Activated gamma-delta T cell (primary cell): ENCODE measurements around the gene NDST1.

ENCODE experiments used
- DNase-seq: peaks from one replicate; lab custom pipeline; 2025; lab: John Stamatoyannopoulos, UW

The NDST1 gene

GRCh38 chr5:150587856-150588595 lies 80.1 kb downstream of the NDST1 start:
- DNase-seq: no peak

DNA sequence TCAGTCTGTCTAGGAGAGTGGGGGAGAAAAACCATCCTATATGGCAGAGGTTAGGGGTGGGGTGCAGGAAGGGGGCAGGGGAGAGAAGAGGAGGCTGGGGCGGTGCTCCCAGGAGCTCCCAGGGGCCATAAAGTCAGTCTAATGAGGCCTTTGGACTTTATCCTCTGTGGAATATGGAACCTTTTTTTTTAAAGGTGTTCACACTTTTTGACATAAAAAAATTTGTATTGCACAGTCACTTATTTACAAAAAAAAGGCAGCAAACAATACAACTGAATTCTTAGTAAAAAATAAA lies 80.6 kb downstream of the NDST1 start:
- DNase-seq: no peak

DNA sequence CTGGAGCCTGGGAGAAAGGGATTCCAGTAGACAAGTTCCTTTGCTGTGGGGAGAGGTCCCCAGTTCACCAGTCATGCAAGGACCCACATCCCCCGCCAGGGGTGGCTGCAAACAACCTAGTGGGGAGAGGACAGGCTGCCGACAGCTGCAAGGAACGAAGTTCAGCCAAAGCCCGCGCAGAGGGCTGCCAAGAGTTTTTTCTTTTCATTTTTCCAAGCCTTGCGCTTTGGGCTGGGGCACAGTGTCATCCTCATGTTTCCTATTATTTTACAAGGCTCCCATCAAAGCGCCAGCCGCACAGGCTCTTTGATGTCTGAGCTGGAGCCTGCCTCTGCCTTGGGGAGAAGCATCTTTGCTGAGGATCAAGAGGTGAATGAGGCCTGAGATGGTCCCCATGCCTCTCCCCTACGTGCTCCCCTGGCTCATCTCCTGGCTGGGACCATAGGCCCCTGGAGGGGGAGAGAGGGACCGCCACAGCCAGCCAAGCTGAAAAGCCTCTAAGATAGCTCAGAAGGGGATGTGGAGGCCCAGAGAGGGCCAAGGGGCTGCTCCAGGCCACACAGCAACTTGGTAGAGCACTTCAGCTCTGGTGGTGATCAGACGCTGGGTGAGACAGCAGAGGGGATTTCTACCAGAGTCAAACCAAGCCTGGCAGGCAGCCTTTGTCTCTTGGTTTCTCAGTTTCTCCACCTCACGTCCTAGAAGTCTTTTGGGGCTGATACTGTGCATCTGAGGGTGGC lies 82.1 kb downstream of the NDST1 start:
- DNase-seq: no peak

GRCh38 chr5:150590979-150591695 lies 83.2 kb downstream of the NDST1 start:
- no peak for DNase-seq

DNA sequence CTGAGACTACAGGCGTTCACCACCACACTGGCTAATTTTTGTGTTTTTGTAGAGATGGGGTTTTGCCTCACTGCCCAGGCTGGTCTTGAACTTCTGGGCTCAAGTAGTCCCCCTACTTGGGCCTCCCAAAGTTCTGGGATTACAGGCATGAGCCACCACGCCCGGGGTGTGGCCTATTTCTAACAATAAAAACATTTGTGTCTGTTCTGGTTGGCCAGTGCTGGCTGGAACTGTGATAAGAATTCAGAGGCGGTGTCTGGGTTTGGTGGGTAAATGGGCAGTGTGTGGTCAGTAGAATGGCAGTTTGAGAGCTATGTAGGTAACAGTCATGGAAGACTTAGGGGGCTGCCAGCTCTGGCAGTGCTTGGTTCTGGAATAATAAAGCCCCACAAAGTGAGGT lies 85.7 kb downstream of the NDST1 start:
- no peak for DNase-seq

DNA sequence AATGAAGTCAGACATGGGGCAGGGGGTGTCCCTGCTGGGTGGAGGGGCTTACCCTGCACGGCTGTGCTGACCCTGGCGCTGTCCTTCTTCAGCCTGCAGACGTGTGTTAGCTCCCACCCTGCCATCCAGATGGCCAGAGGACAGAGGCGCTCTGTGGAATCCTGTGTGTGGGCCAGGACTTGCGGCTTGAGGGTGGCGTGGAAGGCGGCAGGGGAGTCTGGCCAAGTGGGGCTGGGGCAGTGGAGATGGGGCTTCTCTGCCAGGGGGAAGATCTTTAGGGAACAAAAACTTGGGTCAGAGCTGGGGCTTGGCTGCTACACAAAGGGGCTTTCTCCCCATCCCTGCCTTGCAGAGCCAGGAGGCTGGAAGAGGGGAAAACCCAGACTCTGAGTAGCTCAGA lies 86.1 kb downstream of the NDST1 start:
- DNase-seq: no peak

DNA sequence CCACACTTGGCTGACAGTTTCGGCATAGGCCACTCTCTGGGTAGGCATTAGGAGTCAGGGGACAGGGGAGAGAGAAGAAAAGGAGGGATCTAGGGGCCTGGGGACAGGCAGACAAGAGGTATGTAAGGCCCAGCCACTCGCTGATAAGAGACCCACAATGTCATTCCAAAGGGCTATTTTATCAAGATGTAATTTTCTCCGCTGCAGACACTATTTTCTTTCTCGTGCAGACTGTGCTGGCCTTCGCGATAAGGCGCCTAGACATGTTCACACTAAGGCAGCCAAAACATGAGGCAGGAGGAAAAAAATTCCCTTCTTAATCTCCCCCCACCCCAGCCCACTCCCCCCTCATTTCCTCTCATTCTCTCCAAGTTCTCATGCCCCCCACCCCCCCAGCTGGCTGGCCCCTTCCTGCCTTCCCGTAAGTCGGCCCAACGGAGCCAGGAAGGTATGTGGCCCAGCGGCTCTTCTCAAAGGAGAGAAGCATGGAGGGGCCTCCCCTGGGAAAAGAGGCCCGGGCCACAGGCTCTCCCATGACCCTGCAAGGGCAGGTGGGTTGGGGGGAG lies 87.6 kb downstream of the NDST1 start:
- DNase-seq: no peak

DNA sequence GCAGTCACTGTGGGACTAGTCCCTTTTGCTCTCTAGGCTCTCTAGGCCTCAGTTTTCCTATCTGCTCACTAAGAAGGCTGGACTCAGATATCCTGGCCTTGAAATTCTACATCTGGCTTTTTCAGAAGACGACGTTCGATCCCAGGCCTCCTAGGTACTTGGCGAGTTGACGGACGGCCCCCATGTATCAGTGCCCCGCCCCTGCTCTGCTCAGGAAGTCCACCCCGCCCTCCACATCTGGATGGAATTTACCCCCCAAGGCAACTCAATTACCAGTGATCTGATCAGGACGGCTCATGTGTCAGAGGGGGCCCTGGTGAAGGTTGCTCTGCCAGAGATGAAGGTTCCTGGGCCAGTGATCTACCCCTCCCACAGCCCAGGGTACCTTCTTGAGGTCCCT lies 88.4 kb downstream of the NDST1 start:
- DNase-seq: no peak

DNA sequence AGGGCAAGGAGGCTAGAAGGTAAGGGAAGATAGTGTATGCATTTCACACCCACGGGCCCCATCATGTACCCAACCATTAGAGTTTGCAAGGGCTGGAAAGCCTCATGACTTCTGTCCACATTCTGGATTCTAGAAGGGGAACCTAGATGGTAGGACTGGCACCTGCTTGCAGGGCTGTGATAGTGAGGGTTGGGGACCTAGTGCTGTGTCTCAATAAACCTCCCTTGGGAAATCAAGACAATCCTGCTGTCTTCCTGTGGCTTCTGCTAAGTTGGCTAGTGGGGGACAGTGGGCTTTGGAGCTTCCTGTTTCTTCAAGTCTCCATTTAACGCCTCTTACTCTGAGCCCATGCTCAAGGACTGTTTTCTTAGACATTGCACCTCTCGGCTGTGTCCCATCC lies 88.9 kb downstream of the NDST1 start:
- DNase-seq: no peak

- no peak for DNase-seq
Observed at GRCh38 chr5:150598006-150598405, 90.1 kb downstream of the NDST1 start.

DNA sequence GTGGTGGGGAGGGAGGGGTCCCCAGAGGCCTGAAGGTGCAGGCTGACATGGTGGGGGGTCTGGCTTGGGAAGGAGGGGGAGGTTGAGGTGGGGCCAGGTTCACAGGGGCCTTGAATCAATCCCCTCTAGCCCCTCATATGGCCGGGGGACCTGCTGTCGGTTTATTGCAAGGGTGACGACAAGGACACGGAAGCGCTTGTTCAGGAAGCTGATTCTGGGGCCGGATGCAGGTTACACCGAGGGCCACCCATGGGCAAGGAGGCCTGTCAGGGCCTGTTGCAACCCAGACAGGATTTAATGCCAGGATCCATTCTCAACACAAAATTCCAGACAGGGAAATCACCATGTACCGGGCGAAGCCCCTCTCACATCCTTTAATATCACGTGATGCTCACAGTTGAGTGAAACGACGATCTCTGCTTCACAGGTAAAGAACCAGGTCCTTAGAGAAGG lies 90.9 kb downstream of the NDST1 start:
- DNase-seq: no peak

DNA sequence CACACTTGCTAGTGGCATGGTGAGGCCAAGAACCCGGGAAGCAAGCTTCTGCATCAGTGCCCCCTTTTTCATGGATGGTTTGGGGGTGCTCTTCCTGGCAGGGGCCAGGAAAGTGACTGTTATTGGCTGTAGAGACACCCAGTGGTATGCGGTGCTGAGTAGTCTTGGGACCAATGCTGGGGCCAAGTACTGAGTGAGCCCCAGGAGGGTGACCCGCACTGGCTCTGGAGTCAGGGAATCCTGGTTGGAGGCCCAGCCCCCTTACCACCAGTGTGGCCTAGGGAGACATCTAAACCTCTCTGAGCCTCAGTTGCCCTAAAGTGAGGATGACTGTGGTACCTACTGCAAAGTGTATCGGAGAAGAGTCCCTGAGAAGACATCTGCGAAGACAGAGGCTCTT lies 91.3 kb downstream of the NDST1 start:
- DNase-seq: no peak

DNA sequence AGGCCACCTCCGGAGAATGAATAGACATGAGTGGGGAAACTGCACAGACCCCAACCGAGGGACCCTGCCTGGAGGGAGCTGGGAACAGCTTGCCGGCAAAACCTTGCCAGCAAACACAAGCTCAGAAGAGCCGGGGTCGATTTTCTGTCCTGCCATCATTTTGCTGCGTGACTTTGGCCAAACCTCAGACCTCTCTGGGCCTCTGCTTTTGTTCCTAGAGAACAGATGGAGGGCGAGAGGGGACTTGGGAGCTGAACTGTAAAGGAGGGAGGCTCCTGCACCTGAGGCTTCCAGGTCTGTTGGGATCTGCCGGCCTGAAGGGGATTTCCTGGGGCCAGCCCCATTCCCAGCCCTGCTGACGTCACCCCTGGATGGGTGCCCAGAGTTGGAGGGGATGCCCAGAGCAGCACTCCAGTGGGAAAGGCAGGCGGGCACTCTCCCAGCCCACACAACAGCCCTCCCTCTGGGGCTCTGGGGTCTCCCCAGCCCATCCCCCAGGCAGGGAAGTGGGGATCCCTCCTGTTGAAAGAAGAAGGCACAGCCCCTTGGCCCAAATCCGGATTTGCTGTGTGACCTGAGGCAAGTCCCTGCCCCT lies 92.1 kb downstream of the NDST1 start:
- DNase-seq: no peak

- no peak for DNase-seq
Observed at GRCh38 chr5:150600616-150601490, 92.9 kb downstream of the NDST1 start.

GRCh38 chr5:150601491-150602345 lies 93.8 kb downstream of the NDST1 start:
- no peak for DNase-seq

- DNase-seq: no peak
Observed at GRCh38 chr5:150603052-150603451, 95.1 kb downstream of the NDST1 start.

- DNase-seq: no peak
Observed at GRCh38 chr5:150603491-150603890, 95.6 kb downstream of the NDST1 start.

DNA sequence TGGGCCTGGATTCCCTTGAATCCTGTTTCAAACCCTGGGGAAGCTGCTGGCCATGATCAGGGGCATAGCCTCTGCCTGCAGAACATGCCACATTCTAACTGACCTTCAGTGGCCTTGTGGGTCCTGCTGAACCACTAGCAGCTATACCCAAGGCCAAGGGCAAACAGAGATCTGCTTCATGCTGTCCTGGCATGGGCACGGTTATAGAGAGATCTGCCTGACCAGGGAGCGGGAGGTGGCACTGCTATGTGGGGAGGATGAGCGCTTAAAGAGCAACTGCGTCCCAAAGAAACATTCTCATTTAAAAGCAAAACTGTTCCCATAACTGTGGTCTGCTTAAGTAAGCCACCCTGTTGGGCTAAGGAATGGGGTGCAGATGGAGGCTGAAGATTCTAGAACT lies 96.1 kb downstream of the NDST1 start:
- DNase-seq: no peak

- DNase-seq: no peak
Observed at GRCh38 chr5:150604894-150605440, 97.0 kb downstream of the NDST1 start.

DNA sequence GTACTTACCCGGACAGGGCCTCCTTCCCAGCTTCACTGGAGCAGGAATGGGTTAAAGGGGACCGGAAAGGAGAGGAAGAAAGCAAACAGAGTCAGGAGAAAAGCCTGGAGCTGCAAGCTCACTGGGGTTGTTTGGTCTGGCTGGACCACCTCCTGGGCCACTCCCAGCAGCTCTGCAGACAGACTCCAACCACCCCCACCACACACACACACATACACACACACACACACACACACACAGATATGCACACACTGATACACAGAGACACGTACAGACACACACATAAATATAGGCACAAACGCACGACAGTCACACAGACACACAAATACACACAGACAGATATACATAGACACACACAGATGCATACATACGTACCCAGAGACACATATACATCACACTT lies 97.6 kb downstream of the NDST1 start:
- DNase-seq: no peak
